Measurements from ENCODE around the gene UMODL1. TPM values are rescaled to one million over a fixed set of nuclear protein-coding genes. Genes with fewer than 3 reads are reported as not detected.

The UMODL1 gene
- total RNA-seq, 2 experiments from 2014 or later: not detected

GRCh38 chr21:42059141-42059540 lies 12.0 kb upstream of the UMODL1 start:
- Mint-ChIP-seq H3K4me1 (ENCODE audit: low read depth) (peaks cover 33% of the 10 kb centered on the region), H3K4me3 (no peak overlapping the region), H3K27me3 (no peaks in the 10 kb centered on the region), H3K9me3 (no peaks in the 10 kb centered on the region), H3K36me3 (ENCODE audit: low read depth) (no peaks in the 10 kb centered on the region), H3K27ac (no peak overlapping the region)
- DNase-seq (no peak), ATAC-seq (no peak)
- no peak for TF ChIP-seq CTCF (IDR thresholded peaks at IDR 0.05)
- intact Hi-C loops (cut with micrococcal nuclease): no loop called here
- CTCF ChIA-PET: no interaction called here
- POLR2A ChIA-PET: no interaction called here

- Mint-ChIP-seq H3K9me3 (no peaks in the 10 kb centered on the region), H3K36me3 (ENCODE audit: low read depth) (no peaks in the 10 kb centered on the region), H3K4me1 (ENCODE audit: low read depth) (peaks cover 38% of the 10 kb centered on the region), H3K27ac (no peak overlapping the region), H3K4me3 (no peak overlapping the region), H3K27me3 (no peaks in the 10 kb centered on the region)
- ATAC-seq: no peak
- intact Hi-C loops (cut with micrococcal nuclease): no loop called here
- ChIA-PET POLR2A (no interaction called here), CTCF (no interaction called here)
- DNase-seq: no peak
- no peak for TF ChIP-seq CTCF (IDR thresholded peaks at IDR 0.05)
Observed at GRCh38 chr21:42059721-42060120, 11.4 kb upstream of the UMODL1 start.

- Mint-ChIP-seq H3K27me3 (no peaks in the 10 kb centered on the region), H3K27ac (no peak overlapping the region), H3K9me3 (no peaks in the 10 kb centered on the region), H3K4me1 (ENCODE audit: low read depth) (peaks cover 39% of the 10 kb centered on the region), H3K4me3 (no peak overlapping the region), H3K36me3 (ENCODE audit: low read depth) (no peaks in the 10 kb centered on the region)
- ATAC-seq (no peak), DNase-seq (no peak)
- no peak for TF ChIP-seq CTCF (IDR thresholded peaks at IDR 0.05)
- intact Hi-C loops (cut with micrococcal nuclease): no loop called here
- CTCF ChIA-PET: no interaction called here
- POLR2A ChIA-PET: no interaction called here
Observed at GRCh38 chr21:42060166-42060565, 11.0 kb upstream of the UMODL1 start.

- Mint-ChIP-seq H3K4me3 (peak overlapping the region; percentile 16), H3K9me3 (no peaks in the 10 kb centered on the region), H3K27ac (peak overlapping the region; percentile 95), H3K36me3 (ENCODE audit: low read depth) (no peaks in the 10 kb centered on the region), H3K27me3 (no peaks in the 10 kb centered on the region), H3K4me1 (ENCODE audit: low read depth) (peaks cover 44% of the 10 kb centered on the region)
- peak; percentile 54 for DNase-seq
- CTCF ChIA-PET: no interaction called here
- intact Hi-C loops (cut with micrococcal nuclease): no loop called here
- POLR2A ChIA-PET: no interaction called here
- no peak for TF ChIP-seq CTCF (IDR thresholded peaks at IDR 0.05)
- no peak for ATAC-seq
Observed at GRCh38 chr21:42061195-42061985, 9.7 kb upstream of the UMODL1 start.

- POLR2A ChIA-PET: no interaction called here
- Mint-ChIP-seq H3K27me3 (no peaks in the 10 kb centered on the region), H3K27ac (peak overlapping the region; percentile 95), H3K36me3 (ENCODE audit: low read depth) (no peaks in the 10 kb centered on the region), H3K4me1 (ENCODE audit: low read depth) (peaks cover 44% of the 10 kb centered on the region), H3K9me3 (no peaks in the 10 kb centered on the region), H3K4me3 (peak overlapping the region; percentile 16)
- TF ChIP-seq CTCF (IDR thresholded peaks at IDR 0.05): no peak
- ATAC-seq: no peak
- DNase-seq: no peak
- intact Hi-C loops (cut with micrococcal nuclease): loop anchor here (2.0 kb wide), 1 partner anchor 51 kb away; the partner anchor contains the start of gene ZBTB21
- CTCF ChIA-PET: no interaction called here
Observed at GRCh38 chr21:42061986-42062235, 9.2 kb upstream of the UMODL1 start.

Data from activated CD8-positive, alpha-beta T cell treated with anti-CD3 and anti-CD28 coated beads for 36 hours (primary cell).